ENCODE measurements around the gene KRTAP4-16.

DNA sequence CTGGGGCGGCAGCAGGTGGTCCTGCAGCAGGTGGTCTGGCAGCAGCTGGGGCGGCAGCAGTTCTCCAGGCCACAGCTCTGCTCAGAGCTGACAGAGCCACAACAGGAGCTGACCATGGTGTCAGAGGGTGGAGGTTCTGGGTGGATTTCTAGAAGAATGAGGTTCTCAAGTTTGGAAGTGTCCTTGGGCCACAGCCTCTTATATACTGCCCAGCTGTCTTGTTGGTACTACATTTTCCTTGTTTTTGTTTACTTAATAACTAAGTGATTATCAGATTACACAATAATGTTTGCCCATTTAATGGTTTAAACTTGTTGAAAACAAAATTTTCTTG, 47.6 kb upstream of the KRTAP4-16 start, which contains the start of gene KRTAP4-5:
- TF ChIP-seq, protein P1, sequence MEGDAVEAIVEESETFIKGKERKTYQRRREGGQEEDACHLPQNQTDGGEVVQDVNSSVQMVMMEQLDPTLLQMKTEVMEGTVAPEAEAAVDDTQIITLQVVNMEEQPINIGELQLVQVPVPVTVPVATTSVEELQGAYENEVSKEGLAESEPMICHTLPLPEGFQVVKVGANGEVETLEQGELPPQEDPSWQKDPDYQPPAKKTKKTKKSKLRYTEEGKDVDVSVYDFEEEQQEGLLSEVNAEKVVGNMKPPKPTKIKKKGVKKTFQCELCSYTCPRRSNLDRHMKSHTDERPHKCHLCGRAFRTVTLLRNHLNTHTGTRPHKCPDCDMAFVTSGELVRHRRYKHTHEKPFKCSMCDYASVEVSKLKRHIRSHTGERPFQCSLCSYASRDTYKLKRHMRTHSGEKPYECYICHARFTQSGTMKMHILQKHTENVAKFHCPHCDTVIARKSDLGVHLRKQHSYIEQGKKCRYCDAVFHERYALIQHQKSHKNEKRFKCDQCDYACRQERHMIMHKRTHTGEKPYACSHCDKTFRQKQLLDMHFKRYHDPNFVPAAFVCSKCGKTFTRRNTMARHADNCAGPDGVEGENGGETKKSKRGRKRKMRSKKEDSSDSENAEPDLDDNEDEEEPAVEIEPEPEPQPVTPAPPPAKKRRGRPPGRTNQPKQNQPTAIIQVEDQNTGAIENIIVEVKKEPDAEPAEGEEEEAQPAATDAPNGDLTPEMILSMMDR (IDR thresholded peaks at IDR 0.05) = no peak
- TF ChIP-seq POLR2A (IDR thresholded peaks at IDR 0.05) = no peak

Data from lower leg skin (tissue), 3 donors.